H1 (cell line): ENCODE results near the gene CLTCL1. TPM values are rescaled to one million over a fixed set of nuclear protein-coding genes. Genes with fewer than 3 reads are reported as not detected.

Experiments
- BACH1 ChIP-seq: IDR thresholded peaks from 2 replicates; pipeline ENCODE4 v1.6.1; 2012; ENCODE audit warnings: low read length, improper control_type of control experiment
- CREB1 ChIP-seq: IDR thresholded peaks from 2 replicates; pipeline ENCODE4 v1.6.1; 2012; ENCODE audit warnings: inconsistent platforms
- NANOG ChIP-seq: IDR thresholded peaks from 2 replicates; pipeline ENCODE4 v1.6.1; 2011; ENCODE audit warnings: low read length, low read depth, mild to moderate bottlenecking, inconsistent platforms; ENCODE audit not compliant: insufficient read depth, poor library complexity, severe bottlenecking
- PHF8 ChIP-seq: fragments of 200-600 bp; sonication (generic); conservative IDR thresholded peaks from 2 replicates; pipeline ENCODE4 v1.7.1; 2012; ENCODE audit warnings: low read depth, mild to moderate bottlenecking, inconsistent platforms, low read length, moderate library complexity
- RBBP5 ChIP-seq: IDR thresholded peaks from 2 replicates; pipeline ENCODE4 v1.7.1; 2012; ENCODE audit warnings: low read depth, mild to moderate bottlenecking, inconsistent platforms, low read length, moderate library complexity, borderline replicate concordance
- SIN3A ChIP-seq, 2 experiments: IDR thresholded peaks in 1 of 2; conservative IDR thresholded peaks in 1 of 2; 2 replicates each; pipeline ENCODE4 v1.6.1; 2011 to 2012; ENCODE audit warnings: low read length in 2 of 2, improper control_type of control experiment in 1 of 2, low read depth in 1 of 2, mild to moderate bottlenecking in 1 of 2
- SIRT6 ChIP-seq: IDR thresholded peaks from one replicate; pipeline ENCODE4 v1.7.1; 2012; ENCODE audit warnings: low read length, inconsistent platforms
- polyA plus RNA-seq, 7 experiments: library from polyadenylated mRNA; depleted of rRNA in 3 of 7; stranded (reverse) in 5 of 7; unstranded in 2 of 7; fragments of >200 nt in 5 of 7; fragments of 200-250 nt in 2 of 7; gene quantifications; 1 replicate in 5 of 7; 2 replicates in 1 of 7; 4 replicates in 1 of 7; pipeline versions ENCODE4 v1.2.1 to v1.2.3, GENCODE V29; 2011 to 2013; ENCODE audit warnings: missing spikeins in 2 of 7, mixed read lengths in 2 of 7
- total RNA-seq: library from RNA; stranded (reverse); fragmentation: NEBNext Ultra II Directional; extraction: Animal tissue kit (Norgen Biotek cat#: 25700); gene quantifications from 2 replicates; pipeline ENCODE4 v1.2.1, GENCODE V29; 2021
- TF ChIP-seq, protein P1 (sequence below): IDR thresholded peaks from 2 replicates; pipeline ENCODE4 v1.6.1; 2011; ENCODE audit warnings: low read length, improper control_type of control experiment

CLTCL1 gene
- total and polyA plus RNA-seq, 2 of the 8 experiments (the other 6 are each of a cell fraction or from before 2014, with no cell fraction given), result 12.4 to 17.0 TPM

DNA sequence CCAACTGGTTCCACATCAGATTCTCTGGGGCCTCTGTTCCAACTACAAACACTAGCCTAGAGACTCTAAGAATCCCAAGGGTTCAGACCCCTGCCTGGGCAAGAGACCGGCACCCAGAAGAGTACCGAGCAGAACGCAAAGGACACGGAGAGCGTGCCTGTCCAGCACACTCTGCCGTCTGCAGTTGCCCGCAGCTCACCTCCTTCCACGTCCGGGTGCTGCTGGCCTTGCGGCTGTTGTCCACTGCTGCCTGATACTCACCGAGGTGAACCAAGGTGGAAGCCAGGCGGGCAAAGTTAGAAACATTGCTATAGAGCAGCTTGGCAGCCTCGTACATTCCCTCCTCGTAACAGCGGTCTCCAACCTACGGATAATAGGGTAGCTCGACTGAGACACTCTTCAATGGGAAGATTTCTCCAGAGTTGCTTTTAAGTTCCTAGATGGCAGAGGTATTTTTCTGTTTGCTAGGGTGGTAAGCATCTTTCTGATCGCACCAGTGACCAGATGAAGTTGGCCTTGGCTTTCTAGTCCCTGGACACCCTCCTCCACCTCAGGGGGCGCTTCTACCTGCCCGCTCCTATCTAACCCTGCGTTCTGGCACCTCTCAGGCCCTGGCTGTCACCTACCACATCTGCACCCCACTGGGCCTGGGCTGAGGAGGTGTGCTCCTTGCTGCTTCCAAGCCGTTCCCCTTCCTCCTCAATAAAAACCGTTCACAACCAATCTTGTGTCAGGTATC lies 90.2 kb downstream of the CLTCL1 start (continued):
- TF ChIP-seq PHF8 (no peak), SIN3A (conservative IDR thresholded peaks at IDR 0.05 in 1 of 2, IDR thresholded peaks at IDR 0.05 in 1 of 2; ENCODE audit: low read depth in 1 of 2, low read length in 2 of 2) (no peak), RBBP5 (no peak), CREB1 (no peak), NANOG (no peak), BACH1 (no peak), SIRT6 (no peak)
- TF ChIP-seq, protein P1, sequence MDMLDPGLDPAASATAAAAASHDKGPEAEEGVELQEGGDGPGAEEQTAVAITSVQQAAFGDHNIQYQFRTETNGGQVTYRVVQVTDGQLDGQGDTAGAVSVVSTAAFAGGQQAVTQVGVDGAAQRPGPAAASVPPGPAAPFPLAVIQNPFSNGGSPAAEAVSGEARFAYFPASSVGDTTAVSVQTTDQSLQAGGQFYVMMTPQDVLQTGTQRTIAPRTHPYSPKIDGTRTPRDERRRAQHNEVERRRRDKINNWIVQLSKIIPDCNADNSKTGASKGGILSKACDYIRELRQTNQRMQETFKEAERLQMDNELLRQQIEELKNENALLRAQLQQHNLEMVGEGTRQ, result no peak
